HL-60 (cell line): ENCODE results near the gene KMT2A.

Source experiments
- CTCF ChIP-seq: IDR thresholded peaks from one replicate; pipeline ENCODE4 v1.5.1; 2011; ENCODE audit warnings: low read length, control low read depth, inconsistent platforms; ENCODE audit not compliant: insufficient read depth
- POLR2AphosphoS5 ChIP-seq: IDR thresholded peaks from 2 replicates; pipeline ENCODE4 v1.6.1; 2012; ENCODE audit warnings: low read depth

- TF ChIP-seq POLR2AphosphoS5 (no peak), CTCF (no peak)
These were observed 7.4 kb downstream of the KMT2A start for GRCh38 chr11:118443590-118444218.
